Measurements from ENCODE around the gene FAM72B. TPM values are rescaled to one million over a fixed set of nuclear protein-coding genes. Genes with fewer than 3 reads are reported as not detected.
"Not testable (repeated sequence)": the region's sequence is repeated elsewhere in the genome, so short reads cannot be mapped to it uniquely, and the experiment has no call there.

The FAM72B gene
- total and polyA plus RNA-seq, 2 donors: 3.5 to 8.5 TPM

- DNase-seq (ENCODE audit: low read depth in 6 of 9, low spot score in 9 of 9); H3K27me3 ChIP-seq (ENCODE audit: control insufficient read depth in 2 of 2, insufficient read depth in 1 of 2, low read length in 1 of 2); H3K4me1 ChIP-seq (ENCODE audit: control insufficient read depth in 2 of 2, insufficient read depth in 2 of 2, low read length in 2 of 2); H3K36me3 ChIP-seq (ENCODE audit: control insufficient read depth in 2 of 2, insufficient read depth in 2 of 2, low read length in 1 of 2); H3K4me3 ChIP-seq (ENCODE audit: low read length in 2 of 2); H3K27ac ChIP-seq (ENCODE audit: low read depth in 1 of 2, low read length in 1 of 2); H3K9me3 ChIP-seq (ENCODE audit: control insufficient read depth in 2 of 2, insufficient read depth in 1 of 2, low read length in 1 of 2): not testable (repeated sequence)
- WGBS: 93% methylated on average over 1 of the region's 1 CpG
Observed at GRCh38 chr1:121221770-121222169, 37.6 kb upstream of the FAM72B start.

- not testable (repeated sequence) for H3K9me3 ChIP-seq (ENCODE audit: control insufficient read depth in 2 of 2, insufficient read depth in 1 of 2, low read length in 1 of 2); H3K36me3 ChIP-seq (ENCODE audit: control insufficient read depth in 2 of 2, insufficient read depth in 2 of 2, low read length in 1 of 2); H3K4me3 ChIP-seq (ENCODE audit: low read length in 2 of 2); H3K4me1 ChIP-seq (ENCODE audit: control insufficient read depth in 2 of 2, insufficient read depth in 2 of 2, low read length in 2 of 2); DNase-seq (ENCODE audit: low read depth in 6 of 9, low spot score in 9 of 9); H3K27me3 ChIP-seq (ENCODE audit: control insufficient read depth in 2 of 2, insufficient read depth in 1 of 2, low read length in 1 of 2); H3K27ac ChIP-seq (ENCODE audit: low read depth in 1 of 2, low read length in 1 of 2)
- WGBS: 100% methylated on average over 1 of the region's 1 CpG
Observed at GRCh38 chr1:121216676-121217075, 32.5 kb upstream of the FAM72B start.

DNA sequence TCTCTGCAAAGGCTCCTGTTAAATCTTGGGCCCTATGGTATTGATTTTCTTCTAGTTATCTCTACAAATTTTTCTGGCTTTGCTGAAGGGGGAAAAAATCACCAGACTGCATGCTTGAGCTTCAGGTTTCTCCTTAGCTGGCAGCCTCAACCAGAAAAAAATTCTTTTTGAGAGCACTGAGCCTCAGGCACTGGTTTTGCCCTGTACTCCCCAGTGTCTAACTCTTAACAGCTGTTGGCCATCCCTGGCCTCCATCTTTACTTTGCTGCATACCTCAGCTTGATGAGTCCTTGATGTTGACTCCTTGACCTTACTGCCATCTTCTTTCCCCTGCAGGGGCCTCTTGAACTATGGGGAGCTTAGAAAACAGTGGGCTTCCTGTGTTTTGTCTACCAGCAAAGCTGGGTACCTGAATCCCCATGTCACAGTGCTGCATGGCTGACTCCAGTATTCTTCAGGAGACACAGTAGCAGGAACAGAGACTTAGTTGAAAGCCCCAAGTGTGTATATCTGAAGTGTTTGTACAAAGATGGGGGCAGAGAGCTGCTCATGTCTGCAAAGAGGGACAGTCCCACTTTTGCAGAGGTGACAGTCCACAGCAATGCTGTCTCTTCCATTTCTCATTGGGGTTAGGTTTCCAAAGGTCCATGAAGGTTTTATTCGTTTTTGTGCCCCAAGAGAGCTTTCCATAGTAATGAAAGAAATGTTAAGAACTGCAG is 31.7 kb upstream of the FAM72B start:
- not testable (repeated sequence) for H3K27ac ChIP-seq (ENCODE audit: low read depth in 1 of 2, low read length in 1 of 2); H3K9me3 ChIP-seq (ENCODE audit: control insufficient read depth in 2 of 2, insufficient read depth in 1 of 2, low read length in 1 of 2); DNase-seq (ENCODE audit: low read depth in 6 of 9, low spot score in 9 of 9); H3K27me3 ChIP-seq (ENCODE audit: control insufficient read depth in 2 of 2, insufficient read depth in 1 of 2, low read length in 1 of 2); H3K4me3 ChIP-seq (ENCODE audit: low read length in 2 of 2); H3K36me3 ChIP-seq (ENCODE audit: control insufficient read depth in 2 of 2, insufficient read depth in 2 of 2, low read length in 1 of 2); H3K4me1 ChIP-seq (ENCODE audit: control insufficient read depth in 2 of 2, insufficient read depth in 2 of 2, low read length in 2 of 2)
- WGBS: 56% methylated on average over 1 of the region's 1 CpG

DNA sequence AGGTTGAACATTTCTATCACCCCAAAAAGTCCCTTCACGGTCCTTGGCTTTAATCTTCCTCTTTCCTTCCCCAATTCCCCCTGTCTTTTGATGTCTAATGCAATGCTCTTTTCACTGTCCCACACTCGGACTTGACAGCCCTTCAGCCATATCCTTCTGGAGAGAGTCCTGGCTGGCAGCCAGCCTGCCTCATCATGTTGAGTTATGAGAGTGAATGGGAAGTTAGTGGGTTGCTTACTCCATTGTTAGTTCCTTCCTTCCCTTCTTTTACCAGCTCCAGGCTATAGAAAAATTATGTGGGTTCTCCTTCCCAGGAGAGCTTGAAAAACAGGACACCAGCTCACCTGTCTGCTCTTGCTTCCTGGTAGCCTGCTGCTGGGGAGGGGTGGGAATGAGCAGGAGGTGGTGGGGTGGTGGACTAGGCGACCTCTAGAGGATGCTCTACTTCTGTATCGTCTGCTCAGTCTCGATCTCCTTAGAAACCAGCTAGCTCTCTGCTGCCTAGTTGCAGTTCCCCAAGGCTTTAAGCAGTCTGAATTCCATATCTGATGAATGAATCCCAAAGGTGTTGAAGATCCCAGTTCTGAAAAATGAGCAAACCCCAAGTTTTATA is 30.5 kb upstream of the FAM72B start:
- not testable (repeated sequence) for H3K9me3 ChIP-seq (ENCODE audit: control insufficient read depth in 2 of 2, insufficient read depth in 1 of 2, low read length in 1 of 2); H3K4me3 ChIP-seq (ENCODE audit: low read length in 2 of 2); DNase-seq (ENCODE audit: low read depth in 6 of 9, low spot score in 9 of 9); H3K4me1 ChIP-seq (ENCODE audit: control insufficient read depth in 2 of 2, insufficient read depth in 2 of 2, low read length in 2 of 2); H3K36me3 ChIP-seq (ENCODE audit: control insufficient read depth in 2 of 2, insufficient read depth in 2 of 2, low read length in 1 of 2); H3K27me3 ChIP-seq (ENCODE audit: control insufficient read depth in 2 of 2, insufficient read depth in 1 of 2, low read length in 1 of 2); H3K27ac ChIP-seq (ENCODE audit: low read depth in 1 of 2, low read length in 1 of 2)
- no CpG with 5 or more reads among the region's 5 CpGs for WGBS

GRCh38 chr1:121213491-121213890 is 29.4 kb upstream of the FAM72B start:
- H3K36me3 ChIP-seq (ENCODE audit: control insufficient read depth in 2 of 2, insufficient read depth in 2 of 2, low read length in 1 of 2); H3K27ac ChIP-seq (ENCODE audit: low read depth in 1 of 2, low read length in 1 of 2); DNase-seq (ENCODE audit: low read depth in 6 of 9, low spot score in 9 of 9); H3K27me3 ChIP-seq (ENCODE audit: control insufficient read depth in 2 of 2, insufficient read depth in 1 of 2, low read length in 1 of 2); H3K4me1 ChIP-seq (ENCODE audit: control insufficient read depth in 2 of 2, insufficient read depth in 2 of 2, low read length in 2 of 2); H3K4me3 ChIP-seq (ENCODE audit: low read length in 2 of 2); H3K9me3 ChIP-seq (ENCODE audit: control insufficient read depth in 2 of 2, insufficient read depth in 1 of 2, low read length in 1 of 2): not testable (repeated sequence)
- WGBS: 95% methylated on average over 5 of the region's 9 CpGs

DNA sequence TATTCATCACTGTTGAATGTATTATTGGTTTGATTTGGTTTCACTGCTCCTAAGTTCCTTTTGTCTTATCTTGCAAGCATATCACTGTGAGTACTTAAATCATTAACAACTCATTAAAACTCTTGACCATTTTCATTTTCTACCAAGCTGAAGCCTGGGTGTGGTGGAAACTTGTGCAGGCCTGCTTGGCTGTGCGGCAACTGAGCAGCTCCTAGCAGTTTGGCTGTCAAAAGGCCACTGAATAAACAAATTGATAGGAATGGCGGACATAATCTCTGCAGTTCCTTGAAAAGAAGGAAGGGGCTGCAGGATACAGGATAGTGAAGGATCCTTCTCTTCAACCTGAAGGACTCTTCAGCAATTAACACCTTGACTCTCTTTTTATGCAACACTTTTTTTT is 26.6 kb upstream of the FAM72B start:
- WGBS: 89% methylated on average over 2 of the region's 2 CpGs
- not testable (repeated sequence) for H3K36me3 ChIP-seq (ENCODE audit: control insufficient read depth in 2 of 2, insufficient read depth in 2 of 2, low read length in 1 of 2); H3K27me3 ChIP-seq (ENCODE audit: control insufficient read depth in 2 of 2, insufficient read depth in 1 of 2, low read length in 1 of 2); H3K4me3 ChIP-seq (ENCODE audit: low read length in 2 of 2); H3K9me3 ChIP-seq (ENCODE audit: control insufficient read depth in 2 of 2, insufficient read depth in 1 of 2, low read length in 1 of 2); H3K27ac ChIP-seq (ENCODE audit: low read depth in 1 of 2, low read length in 1 of 2); DNase-seq (ENCODE audit: low read depth in 6 of 9, low spot score in 9 of 9); H3K4me1 ChIP-seq (ENCODE audit: control insufficient read depth in 2 of 2, insufficient read depth in 2 of 2, low read length in 2 of 2)

DNA sequence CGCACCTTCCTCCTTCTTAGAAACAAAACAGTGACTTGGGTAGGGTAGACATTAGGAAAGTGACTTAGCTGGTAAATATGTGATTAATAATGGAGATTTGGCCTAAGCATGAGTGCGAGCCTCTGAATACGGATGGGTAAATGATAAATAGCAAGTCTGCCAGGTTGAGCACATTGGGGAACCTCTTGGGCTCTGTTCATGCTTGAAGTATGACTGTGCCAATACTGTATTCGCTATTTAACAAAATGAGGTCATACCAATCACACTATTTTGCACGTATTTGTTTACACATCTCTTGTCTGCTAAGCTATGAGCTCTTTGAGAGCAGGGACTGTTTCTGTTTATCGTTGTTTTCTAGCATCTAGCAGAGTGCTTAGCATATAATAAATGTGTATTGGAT is 24.2 kb upstream of the FAM72B start:
- H3K9me3 ChIP-seq (ENCODE audit: control insufficient read depth in 2 of 2, insufficient read depth in 1 of 2, low read length in 1 of 2): not testable (repeated sequence)

GRCh38 chr1:121207328-121207727 is 23.2 kb upstream of the FAM72B start:
- not testable (repeated sequence) for H3K27me3 ChIP-seq (ENCODE audit: control insufficient read depth in 2 of 2, insufficient read depth in 1 of 2, low read length in 1 of 2); DNase-seq (ENCODE audit: low read depth in 6 of 9, low spot score in 9 of 9); H3K36me3 ChIP-seq (ENCODE audit: control insufficient read depth in 2 of 2, insufficient read depth in 2 of 2, low read length in 1 of 2); H3K9me3 ChIP-seq (ENCODE audit: control insufficient read depth in 2 of 2, insufficient read depth in 1 of 2, low read length in 1 of 2); H3K4me1 ChIP-seq (ENCODE audit: control insufficient read depth in 2 of 2, insufficient read depth in 2 of 2, low read length in 2 of 2); H3K4me3 ChIP-seq (ENCODE audit: low read length in 2 of 2); H3K27ac ChIP-seq (ENCODE audit: low read depth in 1 of 2, low read length in 1 of 2)
- 100% methylated on average over 1 of the region's 2 CpGs for WGBS

More for the DNA sequence above, 24.2 kb upstream of the FAM72B start:
- H3K27ac ChIP-seq (ENCODE audit: low read depth in 1 of 2, low read length in 1 of 2); H3K36me3 ChIP-seq (ENCODE audit: control insufficient read depth in 2 of 2, insufficient read depth in 2 of 2, low read length in 1 of 2); H3K4me1 ChIP-seq (ENCODE audit: control insufficient read depth in 2 of 2, insufficient read depth in 2 of 2, low read length in 2 of 2); DNase-seq (ENCODE audit: low read depth in 6 of 9, low spot score in 9 of 9); H3K4me3 ChIP-seq (ENCODE audit: low read length in 2 of 2); H3K27me3 ChIP-seq (ENCODE audit: control insufficient read depth in 2 of 2, insufficient read depth in 1 of 2, low read length in 1 of 2): not testable (repeated sequence)
- WGBS: 99% methylated on average over 5 of the region's 6 CpGs

DNA sequence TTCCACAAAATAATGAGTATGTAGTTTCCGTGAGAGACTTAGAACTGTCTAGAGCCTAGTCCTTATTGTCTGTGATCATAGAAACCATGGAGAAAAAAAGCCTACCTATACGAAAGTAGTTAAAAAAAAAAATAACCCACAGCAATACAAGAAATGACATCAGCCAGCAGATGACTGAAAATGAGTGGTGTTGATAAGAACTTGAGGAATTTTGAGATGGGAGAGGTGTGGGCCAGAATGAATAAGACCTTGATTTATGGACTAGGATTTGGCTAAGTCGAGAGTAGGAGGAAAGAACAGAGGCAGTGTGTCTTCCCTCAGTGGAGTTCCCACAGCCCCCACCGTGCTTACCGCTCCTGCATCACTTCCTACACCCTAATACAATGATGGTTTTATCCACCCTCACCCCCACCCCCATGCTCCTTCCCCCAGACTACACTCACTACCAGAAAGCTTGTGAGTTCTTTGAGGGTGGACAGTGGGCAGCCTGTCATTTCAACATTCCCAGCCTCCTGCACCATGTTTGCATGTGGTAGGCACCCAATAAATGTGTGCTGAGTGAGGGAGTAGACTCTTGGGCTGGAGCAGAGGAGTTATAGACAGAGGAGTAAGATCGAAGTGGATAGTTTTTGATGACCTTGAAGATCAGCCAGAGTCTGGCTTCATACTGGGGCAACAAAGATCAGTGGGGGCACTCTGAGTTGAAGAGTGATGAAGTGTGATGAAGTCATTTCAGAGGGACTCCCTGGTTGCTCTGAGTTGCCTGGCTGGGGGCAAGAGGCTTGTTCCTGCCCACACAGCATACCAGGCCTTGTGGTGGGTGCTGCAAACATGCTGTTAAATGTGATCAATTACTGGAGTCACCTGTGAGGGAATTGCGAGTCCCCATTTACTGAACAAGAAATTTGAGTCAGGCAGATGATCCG is 21.9 kb upstream of the FAM72B start:
- not testable (repeated sequence) for H3K27me3 ChIP-seq (ENCODE audit: control insufficient read depth in 2 of 2, insufficient read depth in 1 of 2, low read length in 1 of 2); H3K4me3 ChIP-seq (ENCODE audit: low read length in 2 of 2); DNase-seq (ENCODE audit: low read depth in 6 of 9, low spot score in 9 of 9); H3K27ac ChIP-seq (ENCODE audit: low read depth in 1 of 2, low read length in 1 of 2); H3K36me3 ChIP-seq (ENCODE audit: control insufficient read depth in 2 of 2, insufficient read depth in 2 of 2, low read length in 1 of 2); H3K4me1 ChIP-seq (ENCODE audit: control insufficient read depth in 2 of 2, insufficient read depth in 2 of 2, low read length in 2 of 2); H3K9me3 ChIP-seq (ENCODE audit: control insufficient read depth in 2 of 2, insufficient read depth in 1 of 2, low read length in 1 of 2)
- 98% methylated on average over 2 of the region's 8 CpGs for WGBS
